Effector memory CD8-positive, alpha-beta T cell (primary cell): ENCODE measurements around the gene TARBP1.

ENCODE experiments used
- ATAC-seq: fragments of 150-1000 bp; cut with Tn5 transposase; replicated peaks from 2 replicates; pipeline ENCODE4 v1.10.0; 2021; ENCODE audit warnings: mild to moderate bottlenecking, moderate library complexity
- DNase-seq, 3 experiments: peaks; one replicate each; pipeline ENCODE4 v3.0.0; 2021
- H3K27ac Mint-ChIP-seq, 2 donors: one replicate each; pipeline ENCODE4 v1.8.0; 2022; ENCODE audit warnings: mild to moderate bottlenecking in 2 of 2, mixed read lengths in 2 of 2, moderate library complexity in 2 of 2
- H3K27me3 Mint-ChIP-seq, 2 donors: one replicate each; pipeline ENCODE4 v1.8.0; 2022; ENCODE audit warnings: mixed read lengths in 2 of 2
- H3K36me3 Mint-ChIP-seq: one replicate; pipeline ENCODE4 v1.8.0; 2022; ENCODE audit warnings: mild to moderate bottlenecking, moderate library complexity, mixed read lengths; ENCODE audit not compliant: insufficient read depth
- H3K4me1 Mint-ChIP-seq, 2 donors: one replicate each; pipeline ENCODE4 v1.8.0; 2022; ENCODE audit warnings: low read depth in 2 of 2, mixed read lengths in 2 of 2
- H3K4me3 Mint-ChIP-seq, 2 donors: one replicate each; pipeline ENCODE4 v1.8.0; 2022; ENCODE audit warnings: mild to moderate bottlenecking in 2 of 2, mixed read lengths in 2 of 2, moderate library complexity in 2 of 2
- H3K9me3 Mint-ChIP-seq, 2 donors: one replicate each; pipeline ENCODE4 v1.8.0; 2022; ENCODE audit warnings: mixed read lengths in 2 of 2

Gene TARBP1

GRCh38 chr1:234486858-234487840 lies 8.2 kb upstream of the TARBP1 start:
- no peak overlapping the region for H3K27ac Mint-ChIP-seq
- peaks cover 20 to 46% of the 10 kb centered on the region in 2 donors for H3K27me3 Mint-ChIP-seq
- no peaks in the 10 kb centered on the region for H3K9me3 Mint-ChIP-seq
- no peaks in the 10 kb centered on the region for H3K36me3 Mint-ChIP-seq
- ATAC-seq (no peak), DNase-seq (no peak)
- peaks cover 3 to 4% of the 10 kb centered on the region in 2 donors for H3K4me1 Mint-ChIP-seq
- no peak overlapping the region for H3K4me3 Mint-ChIP-seq

- DNase-seq (no peak), ATAC-seq (no peak)
- Mint-ChIP-seq H3K4me1 (peaks cover 3% of the 10 kb centered on the region in 2 donors), H3K36me3 (no peaks in the 10 kb centered on the region), H3K4me3 (no peak overlapping the region), H3K9me3 (no peaks in the 10 kb centered on the region), H3K27me3 (peaks cover 25 to 35% of the 10 kb centered on the region in 2 donors), H3K27ac (no peak overlapping the region)
Measured at GRCh38 chr1:234484991-234485739, 6.2 kb upstream of the TARBP1 start.

GRCh38 chr1:234484218-234484617 lies 5.2 kb upstream of the TARBP1 start:
- Mint-ChIP-seq H3K4me1 (peaks cover 3% of the 10 kb centered on the region in 2 donors), H3K27ac (no peak overlapping the region), H3K27me3 (peaks cover 25 to 35% of the 10 kb centered on the region in 2 donors), H3K4me3 (no peak overlapping the region), H3K9me3 (no peaks in the 10 kb centered on the region), H3K36me3 (no peaks in the 10 kb centered on the region)
- DNase-seq (no peak), ATAC-seq (no peak)

- peaks cover 0 to 3% of the 10 kb centered on the region in 2 donors for H3K4me1 Mint-ChIP-seq
- no peak for ATAC-seq
- peaks cover 25 to 35% of the 10 kb centered on the region in 2 donors for H3K27me3 Mint-ChIP-seq
- H3K27ac Mint-ChIP-seq, result no peak overlapping the region
- no peak for DNase-seq
- peaks cover 1% of the 10 kb centered on the region for H3K36me3 Mint-ChIP-seq
- no peaks in the 10 kb centered on the region for H3K9me3 Mint-ChIP-seq
- H3K4me3 Mint-ChIP-seq, result no peak overlapping the region
Measured at GRCh38 chr1:234481771-234482170, 2.8 kb upstream of the TARBP1 start.

GRCh38 chr1:234479866-234480265 lies 887 bp upstream of the TARBP1 start:
- no peaks in the 10 kb centered on the region for H3K9me3 Mint-ChIP-seq
- H3K4me1 Mint-ChIP-seq, result peaks cover 6 to 10% of the 10 kb centered on the region in 2 donors
- ATAC-seq (no peak), DNase-seq (no peak)
- peaks cover 18 to 25% of the 10 kb centered on the region in 2 donors for H3K27me3 Mint-ChIP-seq
- no peak overlapping the region for H3K27ac Mint-ChIP-seq
- peaks cover 3% of the 10 kb centered on the region for H3K36me3 Mint-ChIP-seq
- H3K4me3 Mint-ChIP-seq, result peak overlapping the region in 1 of 2 donors; percentile 73

GRCh38 chr1:234479310-234479559 lies 256 bp upstream of the TARBP1 start:
- ATAC-seq, result no peak
- Mint-ChIP-seq H3K36me3 (peaks cover 3% of the 10 kb centered on the region), H3K27me3 (peaks cover 18 to 25% of the 10 kb centered on the region in 2 donors), H3K4me3 (peak overlapping the region; percentile 58 to 73), H3K27ac (peak overlapping the region in 1 of 2 donors; percentile 42), H3K4me1 (peaks cover 11 to 12% of the 10 kb centered on the region in 2 donors), H3K9me3 (no peaks in the 10 kb centered on the region)
- DNase-seq, result no peak

GRCh38 chr1:234478152-234478480 lies 863 bp downstream of the TARBP1 start:
- Mint-ChIP-seq H3K27ac (peak overlapping the region in 1 of 2 donors; percentile 77), H3K4me3 (peak overlapping the region; percentile 72 to 79), H3K27me3 (peaks cover 8 to 14% of the 10 kb centered on the region in 2 donors), H3K4me1 (peaks cover 12 to 20% of the 10 kb centered on the region in 2 donors), H3K9me3 (no peaks in the 10 kb centered on the region), H3K36me3 (peaks cover 3% of the 10 kb centered on the region)
- DNase-seq, result peak; percentile 63 to 67 (median 64)
- peak; percentile 79 for ATAC-seq

- Mint-ChIP-seq H3K9me3 (no peaks in the 10 kb centered on the region), H3K4me1 (peaks cover 12 to 21% of the 10 kb centered on the region in 2 donors), H3K27ac (peak overlapping the region in 1 of 2 donors; percentile 77), H3K36me3 (peaks cover 3% of the 10 kb centered on the region), H3K27me3 (peaks cover 3 to 9% of the 10 kb centered on the region in 2 donors), H3K4me3 (peak overlapping the region; percentile 72 to 79)
- ATAC-seq, result no peak
- no peak for DNase-seq
Measured at GRCh38 chr1:234477386-234478151, 1.4 kb downstream of the TARBP1 start.

GRCh38 chr1:234476172-234476571 lies 2.8 kb downstream of the TARBP1 start:
- H3K27ac Mint-ChIP-seq, result no peak overlapping the region
- H3K4me3 Mint-ChIP-seq, result peak overlapping the region in 1 of 2 donors; percentile 34
- ATAC-seq (no peak), DNase-seq (no peak)
- no peaks in the 10 kb centered on the region for H3K9me3 Mint-ChIP-seq
- H3K27me3 Mint-ChIP-seq, result no peaks in the 10 kb centered on the region
- H3K4me1 Mint-ChIP-seq, result peaks cover 12 to 21% of the 10 kb centered on the region in 2 donors
- peaks cover 3% of the 10 kb centered on the region for H3K36me3 Mint-ChIP-seq

- peaks cover 12 to 21% of the 10 kb centered on the region in 2 donors for H3K4me1 Mint-ChIP-seq
- ATAC-seq (no peak), DNase-seq (no peak)
- H3K36me3 Mint-ChIP-seq, result peaks cover 3% of the 10 kb centered on the region
- H3K9me3 Mint-ChIP-seq, result no peaks in the 10 kb centered on the region
- H3K27me3 Mint-ChIP-seq, result no peaks in the 10 kb centered on the region
- no peak overlapping the region for H3K27ac Mint-ChIP-seq
- H3K4me3 Mint-ChIP-seq, result no peak overlapping the region
Measured at GRCh38 chr1:234475167-234475793, 3.7 kb downstream of the TARBP1 start.

GRCh38 chr1:234474375-234474774 lies 4.6 kb downstream of the TARBP1 start:
- Mint-ChIP-seq H3K9me3 (no peaks in the 10 kb centered on the region), H3K36me3 (peaks cover 7% of the 10 kb centered on the region), H3K27me3 (no peaks in the 10 kb centered on the region), H3K4me1 (peaks cover 12 to 21% of the 10 kb centered on the region in 2 donors), H3K27ac (no peak overlapping the region), H3K4me3 (no peak overlapping the region)
- ATAC-seq (no peak), DNase-seq (no peak)

GRCh38 chr1:234473118-234473517 lies 5.9 kb downstream of the TARBP1 start:
- Mint-ChIP-seq H3K4me3 (no peak overlapping the region), H3K9me3 (no peaks in the 10 kb centered on the region), H3K27me3 (no peaks in the 10 kb centered on the region), H3K36me3 (peaks cover 7% of the 10 kb centered on the region), H3K27ac (no peak overlapping the region), H3K4me1 (peaks cover 12 to 21% of the 10 kb centered on the region in 2 donors)
- ATAC-seq (no peak), DNase-seq (no peak)

GRCh38 chr1:234469376-234469775 lies 9.6 kb downstream of the TARBP1 start:
- DNase-seq, result no peak
- Mint-ChIP-seq H3K4me1 (peaks cover 3 to 11% of the 10 kb centered on the region in 2 donors), H3K27ac (no peak overlapping the region), H3K36me3 (peaks cover 23% of the 10 kb centered on the region), H3K9me3 (no peaks in the 10 kb centered on the region), H3K4me3 (no peak overlapping the region), H3K27me3 (no peaks in the 10 kb centered on the region)
- no peak for ATAC-seq
